Keratinocyte (primary cell): ENCODE measurements around the gene SETBP1.

Source experiments
- EZH2 ChIP-seq: IDR thresholded peaks from one replicate; pipeline ENCODE4 v1.6.1; 2012; ENCODE audit warnings: inconsistent platforms, mild to moderate bottlenecking, low read length, moderate library complexity
- TF ChIP-seq, protein P1 (sequence below), 3 experiments: IDR thresholded peaks in 1 of 3; conservative IDR thresholded peaks in 1 of 3; optimal IDR thresholded peaks in 1 of 3; 2 replicates in 2 of 3; 3 replicates in 1 of 3; pipeline versions ENCODE3 to v1.5.1; 2011; ENCODE audit warnings: low read length in 3 of 3, mild to moderate bottlenecking in 3 of 3, moderate library complexity in 2 of 3, control low read depth in 1 of 3, inconsistent platforms in 1 of 3; ENCODE audit not compliant: insufficient read depth in 2 of 3; ENCODE audit errors: extremely low read depth in 1 of 3

DNA sequence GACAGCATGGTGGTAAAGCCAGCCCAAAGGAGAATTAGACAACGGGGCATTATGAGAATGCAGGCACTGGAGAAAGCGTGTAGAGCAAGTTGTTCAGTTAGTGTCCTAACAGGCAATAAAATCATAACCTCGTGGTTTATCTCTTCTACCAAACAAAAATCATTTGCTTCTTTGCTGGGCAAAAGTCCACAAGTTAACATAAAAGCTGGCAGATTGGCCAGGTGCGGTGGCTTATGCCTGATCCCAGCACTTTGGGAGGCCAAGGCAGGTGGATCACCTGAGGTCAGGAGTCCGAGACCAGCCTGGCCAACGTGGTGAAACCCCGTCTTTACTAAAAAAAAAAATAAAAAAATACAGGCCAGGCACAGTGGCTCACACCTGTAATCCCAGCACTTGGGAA, 364.1 kb downstream of the SETBP1 start:
- TF ChIP-seq, protein P1, sequence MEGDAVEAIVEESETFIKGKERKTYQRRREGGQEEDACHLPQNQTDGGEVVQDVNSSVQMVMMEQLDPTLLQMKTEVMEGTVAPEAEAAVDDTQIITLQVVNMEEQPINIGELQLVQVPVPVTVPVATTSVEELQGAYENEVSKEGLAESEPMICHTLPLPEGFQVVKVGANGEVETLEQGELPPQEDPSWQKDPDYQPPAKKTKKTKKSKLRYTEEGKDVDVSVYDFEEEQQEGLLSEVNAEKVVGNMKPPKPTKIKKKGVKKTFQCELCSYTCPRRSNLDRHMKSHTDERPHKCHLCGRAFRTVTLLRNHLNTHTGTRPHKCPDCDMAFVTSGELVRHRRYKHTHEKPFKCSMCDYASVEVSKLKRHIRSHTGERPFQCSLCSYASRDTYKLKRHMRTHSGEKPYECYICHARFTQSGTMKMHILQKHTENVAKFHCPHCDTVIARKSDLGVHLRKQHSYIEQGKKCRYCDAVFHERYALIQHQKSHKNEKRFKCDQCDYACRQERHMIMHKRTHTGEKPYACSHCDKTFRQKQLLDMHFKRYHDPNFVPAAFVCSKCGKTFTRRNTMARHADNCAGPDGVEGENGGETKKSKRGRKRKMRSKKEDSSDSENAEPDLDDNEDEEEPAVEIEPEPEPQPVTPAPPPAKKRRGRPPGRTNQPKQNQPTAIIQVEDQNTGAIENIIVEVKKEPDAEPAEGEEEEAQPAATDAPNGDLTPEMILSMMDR (optimal IDR thresholded peaks at IDR 0.05 in 1 of 3, IDR thresholded peaks at IDR 0.05 in 1 of 3, conservative IDR thresholded peaks at IDR 0.05 in 1 of 3; ENCODE audit: extremely low read depth in 1 of 3, insufficient read depth in 2 of 3, low read length in 3 of 3), result no peak
- TF ChIP-seq EZH2, result no peak
